ENCODE data around the gene NAA40.

Gene NAA40

GRCh38 chr11:63907063-63907462 is 31.7 kb upstream of the NAA40 start:
- H3K4me3 ChIP-seq (ENCODE audit: low read length), result no peak overlapping the region
- H3K4me1 ChIP-seq (ENCODE audit: control insufficient read depth, low read length), result no peaks in the 10 kb centered on the region
- no peaks in the 10 kb centered on the region for H3K9me2 ChIP-seq (replicated peaks; ENCODE audit: control insufficient read depth, low read length)
- H3K27me3 ChIP-seq (ENCODE audit: control insufficient read depth, low read length), result no peaks in the 10 kb centered on the region
- H3K36me3 ChIP-seq (ENCODE audit: control insufficient read depth, low read length), result peaks cover 53% of the 10 kb centered on the region
- no peak overlapping the region for H3K4me2 ChIP-seq (ENCODE audit: low read length)
- TF ChIP-seq CTCF (IDR thresholded peaks at IDR 0.05; ENCODE audit: low read depth, low read length, poor library complexity, severe bottlenecking) (no peak), EZH2phosphoT487 (IDR thresholded peaks at IDR 0.05; ENCODE audit: borderline replicate concordance, low read length) (no peak)
- no peaks in the 10 kb centered on the region for H4K20me1 ChIP-seq (ENCODE audit: control insufficient read depth, insufficient read depth, low read depth, low read length)
- H3K79me2 ChIP-seq (ENCODE audit: control insufficient read depth, low read length), result no peaks in the 10 kb centered on the region
- no peaks in the 10 kb centered on the region for H3K9me3 ChIP-seq (ENCODE audit: control insufficient read depth, insufficient read depth, low read length)
- H3K27ac ChIP-seq (ENCODE audit: low read depth, low read length), result no peak overlapping the region
- H3F3A ChIP-seq (ENCODE audit: control insufficient read depth, insufficient read depth), result no peaks in the 10 kb centered on the region

- Histone ChIP-seq H3K27ac (ENCODE audit: low read depth, low read length) (no peak overlapping the region), H3K4me2 (ENCODE audit: low read length) (no peak overlapping the region), H3K9me2 (replicated peaks; ENCODE audit: control insufficient read depth, low read length) (no peaks in the 10 kb centered on the region), H3K79me2 (ENCODE audit: control insufficient read depth, low read length) (no peaks in the 10 kb centered on the region), H3K4me3 (ENCODE audit: low read length) (no peak overlapping the region), H3K4me1 (ENCODE audit: control insufficient read depth, low read length) (no peaks in the 10 kb centered on the region), H4K20me1 (ENCODE audit: control insufficient read depth, insufficient read depth, low read depth, low read length) (no peaks in the 10 kb centered on the region), H3F3A (ENCODE audit: control insufficient read depth, insufficient read depth) (peaks cover 3% of the 10 kb centered on the region; the same call in 1 of the 2 replicates), H3K36me3 (ENCODE audit: control insufficient read depth, low read length) (peaks cover 44% of the 10 kb centered on the region), H3K9me3 (ENCODE audit: control insufficient read depth, insufficient read depth, low read length) (no peaks in the 10 kb centered on the region), H3K27me3 (ENCODE audit: control insufficient read depth, low read length) (no peaks in the 10 kb centered on the region)
- TF ChIP-seq EZH2phosphoT487 (IDR thresholded peaks at IDR 0.05; ENCODE audit: borderline replicate concordance, low read length), result no peak
- TF ChIP-seq CTCF (IDR thresholded peaks at IDR 0.05; ENCODE audit: low read depth, low read length, poor library complexity, severe bottlenecking), result no peak
These were observed 30.8 kb upstream of the NAA40 start for GRCh38 chr11:63907808-63908530.

- Histone ChIP-seq H3K27me3 (ENCODE audit: control insufficient read depth, low read length) (no peaks in the 10 kb centered on the region), H3K9me2 (replicated peaks; ENCODE audit: control insufficient read depth, low read length) (no peaks in the 10 kb centered on the region), H4K20me1 (ENCODE audit: control insufficient read depth, insufficient read depth, low read depth, low read length) (no peaks in the 10 kb centered on the region), H3K4me3 (ENCODE audit: low read length) (no peak overlapping the region), H3K27ac (ENCODE audit: low read depth, low read length) (no peak overlapping the region), H3K79me2 (ENCODE audit: control insufficient read depth, low read length) (no peaks in the 10 kb centered on the region), H3K4me1 (ENCODE audit: control insufficient read depth, low read length) (no peaks in the 10 kb centered on the region), H3F3A (ENCODE audit: control insufficient read depth, insufficient read depth) (peaks cover 3% of the 10 kb centered on the region; the same call in 1 of the 2 replicates), H3K9me3 (ENCODE audit: control insufficient read depth, insufficient read depth, low read length) (no peaks in the 10 kb centered on the region), H3K36me3 (ENCODE audit: control insufficient read depth, low read length) (peaks cover 37% of the 10 kb centered on the region), H3K4me2 (ENCODE audit: low read length) (no peak overlapping the region)
- TF ChIP-seq EZH2phosphoT487 (IDR thresholded peaks at IDR 0.05; ENCODE audit: borderline replicate concordance, low read length) (no peak), CTCF (IDR thresholded peaks at IDR 0.05; ENCODE audit: low read depth, low read length, poor library complexity, severe bottlenecking) (no peak)
These were observed 30.0 kb upstream of the NAA40 start for GRCh38 chr11:63908631-63909401.

Data from DOHH2 (cell line).